OCI-LY3 (cell line): ENCODE data around the gene CRB2.

Source experiments
- H2AFZ ChIP-seq: fragments of 200-600, 300-600 bp; shearing (Covaris generic); 2 replicates; pipeline ENCODE4 v1.6.0; 2014; ENCODE audit warnings: antibody characterized with exemption, low read depth, low read length
- H3K27ac ChIP-seq: fragments of 200-600, 300-600 bp; sonication (generic); 2 replicates; pipeline ENCODE4 v1.5.1; 2014; ENCODE audit warnings: mild to moderate bottlenecking, low read length, moderate library complexity, mixed read lengths
- H3K27me3 ChIP-seq: fragments of 200-600, 300-600 bp; sonication (generic); 2 replicates; pipeline ENCODE4 v1.6.1; 2014; ENCODE audit warnings: low read depth, low read length, mixed read lengths
- H3K36me3 ChIP-seq: fragments of 200-600, 300-600 bp; sonication (generic); replicated peaks from 2 replicates; pipeline ENCODE3; 2014; ENCODE audit warnings: low read depth, low read length, mixed read lengths
- H3K4me1 ChIP-seq: fragments of 300-600, 200-600 bp; sonication (generic); 2 replicates; pipeline ENCODE4 v1.6.1; 2014; ENCODE audit warnings: low read length, mixed read lengths
- H3K4me2 ChIP-seq: fragments of 200-600, 300-600 bp; sonication (generic); 2 replicates; pipeline ENCODE4 v1.6.1; 2014; ENCODE audit warnings: low read length, mixed read lengths
- H3K4me3 ChIP-seq: fragments of 300-600, 200-600 bp; sonication (generic); 2 replicates; pipeline ENCODE4 v1.5.1; 2014; ENCODE audit warnings: antibody characterized with exemption, mild to moderate bottlenecking, low read length, moderate library complexity
- H3K79me2 ChIP-seq: fragments of 300-600, 200-600 bp; shearing (Covaris generic); 2 replicates; pipeline ENCODE4 v1.6.1; 2014; ENCODE audit warnings: mild to moderate bottlenecking, low read length, mixed read lengths
- H3K9ac ChIP-seq: fragments of 300-600, 200-600 bp; shearing (Covaris generic); 2 replicates; pipeline ENCODE4 v1.6.0; 2014; ENCODE audit warnings: mild to moderate bottlenecking, low read length, moderate library complexity
- H3K9me3 ChIP-seq: fragments of 200-600, 300-600 bp; shearing (Covaris generic); 2 replicates; pipeline ENCODE4 v1.6.1; 2014; ENCODE audit warnings: low read length, mixed read lengths; ENCODE audit not compliant: insufficient read depth
- H4K20me1 ChIP-seq: fragments of 200-600, 300-600 bp; sonication (generic); 2 replicates; pipeline ENCODE4 v1.6.1; 2016; ENCODE audit warnings: low read length, mixed read lengths; ENCODE audit not compliant: insufficient read depth
- EZH2phosphoT487 ChIP-seq: fragments of 200-600 bp; shearing (Covaris generic); IDR thresholded peaks from 2 replicates; pipeline ENCODE4 v1.6.1; 2018; ENCODE audit warnings: antibody characterized with exemption, mixed run types, low read depth
- TF ChIP-seq, protein P1 (sequence below): fragments of 200-600, 300-600 bp; sonication (generic); IDR thresholded peaks from 2 replicates; pipeline ENCODE4 v1.5.1; 2014; ENCODE audit warnings: antibody characterized with exemption, low read length, low read depth

The CRB2 gene

DNA sequence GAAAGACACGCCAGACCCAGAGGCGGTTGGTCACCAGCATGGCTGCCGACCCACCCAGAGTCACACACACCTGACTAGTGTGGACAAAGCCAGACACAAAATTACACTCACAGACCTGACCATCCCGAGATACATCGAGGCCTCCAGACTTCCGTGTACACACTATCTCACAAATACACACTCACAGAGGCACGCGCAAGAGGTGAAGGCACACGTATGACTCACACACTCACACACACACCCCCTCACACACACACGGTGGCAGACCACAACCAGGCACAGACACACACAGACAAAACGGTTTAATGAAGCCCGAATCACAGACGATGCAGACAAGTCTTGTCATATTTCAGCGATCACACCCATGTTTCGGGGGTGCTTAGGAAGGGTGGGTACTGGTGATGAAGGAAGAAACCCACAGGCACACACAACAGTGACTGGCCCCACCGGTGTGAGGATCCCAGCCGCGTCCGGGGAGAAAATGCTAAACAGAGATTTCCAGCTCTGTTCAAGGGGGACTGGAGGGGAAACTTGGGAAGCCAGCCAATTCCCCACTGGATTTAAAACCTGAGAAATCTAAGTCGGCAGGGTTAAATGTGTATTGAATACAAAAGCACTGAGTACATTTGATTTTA, 51.3 kb downstream of the CRB2 start:
- Histone ChIP-seq H2AFZ (no peak overlapping the region), H3K27ac (no peak overlapping the region), H3K4me2 (no peak overlapping the region), H3K4me3 (no peak overlapping the region), H3K36me3 (peaks cover 7% of the 10 kb centered on the region), H3K27me3 (no peaks in the 10 kb centered on the region), H3K9ac (no peak overlapping the region), H4K20me1 (no peaks in the 10 kb centered on the region), H3K4me1 (no peaks in the 10 kb centered on the region), H3K79me2 (no peaks in the 10 kb centered on the region), H3K9me3 (no peaks in the 10 kb centered on the region)
- TF ChIP-seq, protein P1, sequence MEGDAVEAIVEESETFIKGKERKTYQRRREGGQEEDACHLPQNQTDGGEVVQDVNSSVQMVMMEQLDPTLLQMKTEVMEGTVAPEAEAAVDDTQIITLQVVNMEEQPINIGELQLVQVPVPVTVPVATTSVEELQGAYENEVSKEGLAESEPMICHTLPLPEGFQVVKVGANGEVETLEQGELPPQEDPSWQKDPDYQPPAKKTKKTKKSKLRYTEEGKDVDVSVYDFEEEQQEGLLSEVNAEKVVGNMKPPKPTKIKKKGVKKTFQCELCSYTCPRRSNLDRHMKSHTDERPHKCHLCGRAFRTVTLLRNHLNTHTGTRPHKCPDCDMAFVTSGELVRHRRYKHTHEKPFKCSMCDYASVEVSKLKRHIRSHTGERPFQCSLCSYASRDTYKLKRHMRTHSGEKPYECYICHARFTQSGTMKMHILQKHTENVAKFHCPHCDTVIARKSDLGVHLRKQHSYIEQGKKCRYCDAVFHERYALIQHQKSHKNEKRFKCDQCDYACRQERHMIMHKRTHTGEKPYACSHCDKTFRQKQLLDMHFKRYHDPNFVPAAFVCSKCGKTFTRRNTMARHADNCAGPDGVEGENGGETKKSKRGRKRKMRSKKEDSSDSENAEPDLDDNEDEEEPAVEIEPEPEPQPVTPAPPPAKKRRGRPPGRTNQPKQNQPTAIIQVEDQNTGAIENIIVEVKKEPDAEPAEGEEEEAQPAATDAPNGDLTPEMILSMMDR, result no peak

DNA sequence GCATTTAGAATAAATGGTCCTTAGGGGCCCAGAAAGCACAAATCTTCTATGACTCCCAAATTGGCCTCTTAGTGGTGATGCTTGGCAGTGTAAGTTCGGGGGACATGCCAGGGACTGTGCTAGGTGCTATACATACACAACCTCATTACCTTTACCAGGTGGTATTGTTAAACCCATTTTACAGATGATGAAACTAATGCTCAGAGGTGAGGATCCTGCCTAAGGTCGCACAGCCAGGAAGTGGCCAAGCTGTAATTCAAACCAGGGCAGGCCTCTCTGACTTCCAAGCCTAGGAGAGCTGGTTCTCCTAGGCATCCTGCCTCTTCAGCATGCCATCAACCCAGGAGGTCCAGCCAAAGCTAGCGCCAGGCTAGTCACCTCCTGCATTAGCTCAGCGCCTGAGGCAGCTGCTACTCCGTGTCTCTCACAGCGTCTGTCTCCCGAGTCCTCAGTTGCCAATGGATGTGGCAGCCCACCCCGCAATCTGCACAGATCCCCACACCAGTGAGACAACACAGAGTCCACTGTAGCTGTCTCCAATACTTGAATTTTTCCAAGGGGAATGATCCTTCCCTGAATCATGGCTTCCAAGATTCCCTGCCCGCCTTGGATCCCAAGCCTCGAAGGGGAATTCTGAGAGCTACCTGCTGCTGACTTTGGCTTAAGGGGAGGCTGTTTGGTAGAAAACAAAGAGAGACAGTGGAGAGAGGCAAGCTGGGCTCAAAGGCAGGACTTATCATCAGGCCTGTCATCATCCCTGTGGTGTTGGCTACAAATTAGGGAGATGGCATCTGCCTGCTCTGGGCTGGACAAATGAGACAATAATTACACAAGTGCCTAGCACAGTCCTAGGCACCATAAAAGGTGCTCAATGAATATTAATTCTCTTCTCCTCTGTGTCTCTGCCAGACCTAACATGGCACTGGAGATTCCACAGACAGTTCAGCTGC, 52.6 kb downstream of the CRB2 start:
- Histone ChIP-seq H3K9ac (no peak overlapping the region), H3K27ac (no peak overlapping the region), H3K4me1 (no peaks in the 10 kb centered on the region), H3K79me2 (no peaks in the 10 kb centered on the region), H3K27me3 (no peaks in the 10 kb centered on the region), H3K36me3 (peaks cover 3% of the 10 kb centered on the region), H3K4me3 (no peak overlapping the region), H4K20me1 (no peaks in the 10 kb centered on the region), H3K9me3 (no peaks in the 10 kb centered on the region), H2AFZ (no peak overlapping the region), H3K4me2 (no peak overlapping the region)
- TF ChIP-seq, protein P1, result no peak
- TF ChIP-seq EZH2phosphoT487, result no peak

DNA sequence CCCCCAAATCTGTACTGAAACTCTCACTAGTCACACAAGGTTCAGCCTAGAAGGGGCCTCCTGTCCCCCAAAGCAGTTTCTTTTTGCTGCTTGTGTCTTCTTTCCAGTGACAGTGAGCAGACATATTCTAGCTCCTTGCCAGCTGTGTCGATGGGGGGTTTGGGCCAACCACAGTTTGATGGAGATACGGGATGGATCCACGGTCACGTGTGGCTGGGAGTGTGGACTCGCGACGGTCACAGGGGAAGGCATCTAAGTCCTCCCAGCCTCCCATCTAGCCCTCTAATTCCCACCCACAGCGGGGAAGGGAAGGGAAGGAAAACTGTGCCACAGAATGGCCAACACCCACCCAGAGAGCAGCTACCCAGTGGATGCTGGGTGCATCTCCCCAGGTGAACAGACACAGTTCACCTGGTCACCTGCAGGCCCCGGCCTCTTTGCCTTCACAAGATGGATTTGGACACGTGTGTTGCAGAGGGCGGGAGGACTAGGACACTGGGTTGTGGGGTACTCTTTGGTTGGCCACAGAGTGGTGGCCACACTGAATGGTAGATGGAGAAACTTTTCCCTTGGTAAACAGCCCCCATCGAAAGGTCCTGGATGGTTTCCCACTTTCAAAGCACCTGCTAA, 54.4 kb downstream of the CRB2 start:
- TF ChIP-seq, protein P1, result no peak
- TF ChIP-seq EZH2phosphoT487, result no peak
- Histone ChIP-seq H4K20me1 (no peaks in the 10 kb centered on the region), H3K27me3 (no peaks in the 10 kb centered on the region), H3K79me2 (no peaks in the 10 kb centered on the region), H3K9me3 (no peaks in the 10 kb centered on the region), H2AFZ (no peak overlapping the region), H3K36me3 (peaks cover 3% of the 10 kb centered on the region), H3K4me3 (no peak overlapping the region), H3K4me2 (no peak overlapping the region), H3K27ac (no peak overlapping the region), H3K4me1 (no peaks in the 10 kb centered on the region), H3K9ac (no peak overlapping the region)

DNA sequence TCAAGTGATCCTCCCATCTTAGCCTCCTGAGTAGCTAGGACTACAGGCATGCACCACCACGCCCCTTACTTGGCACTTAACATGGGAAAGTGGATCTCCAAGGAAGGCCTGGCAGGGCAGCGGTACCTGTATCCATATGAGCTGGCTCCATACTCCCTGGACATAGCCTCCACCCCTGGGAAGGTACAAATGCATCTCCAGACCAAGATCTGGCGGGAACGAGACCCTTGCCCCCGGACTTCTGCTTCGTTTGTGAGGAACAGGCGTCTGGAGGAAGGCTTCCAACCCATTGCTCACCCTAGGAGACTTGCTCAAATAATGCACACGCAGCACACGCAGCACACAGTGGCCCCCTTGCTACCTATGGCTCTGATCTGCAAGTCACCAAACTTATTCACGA, 55.2 kb downstream of the CRB2 start:
- Histone ChIP-seq H3K9me3 (no peaks in the 10 kb centered on the region), H3K79me2 (no peaks in the 10 kb centered on the region), H3K4me1 (no peaks in the 10 kb centered on the region), H3K4me3 (no peak overlapping the region), H3K27me3 (no peaks in the 10 kb centered on the region), H3K27ac (no peak overlapping the region), H2AFZ (no peak overlapping the region), H4K20me1 (no peaks in the 10 kb centered on the region), H3K4me2 (no peak overlapping the region), H3K36me3 (peaks cover 5% of the 10 kb centered on the region), H3K9ac (no peak overlapping the region)
- no peak for TF ChIP-seq EZH2phosphoT487
- TF ChIP-seq, protein P1, result no peak
